AG04450 (cell line): ENCODE data around the gene ZNF326. TPM values are rescaled to one million over a fixed set of nuclear protein-coding genes. Genes with fewer than 3 reads are reported as not detected.
A peak's percentile ranks its signal among the peaks of the same experiment; 100 is the strongest.

ENCODE experiments used
- CTCF ChIA-PET: fragments of 300-600, 350-600 bp; formaldehyde crosslinking; extraction: SDS; loops from one replicate; lab custom pipeline; 2022; ENCODE audit warnings: antibody characterized with exemption, inconsistent platforms; lab: Charles Lee
- POLR2A ChIA-PET: fragments of 350-600 bp; formaldehyde crosslinking; extraction: SDS; loops from one replicate; lab custom pipeline; 2021; ENCODE audit warnings: antibody characterized with exemption, inconsistent platforms; lab: Yijun Ruan, JAX
- DNase-seq: peaks from one replicate; pipeline ENCODE4 v3.0.0-alpha.2; 2011; ENCODE audit warnings: low read depth, low spot score
- H3K27ac ChIP-seq: one replicate; pipeline ENCODE4 v1.5.1; 2012; ENCODE audit warnings: low read depth, low read length, control low read depth
- H3K27me3 ChIP-seq: one replicate; pipeline ENCODE4 v1.6.0; 2012; ENCODE audit warnings: low read length; ENCODE audit not compliant: control insufficient read depth, insufficient read depth
- H3K4me3 ChIP-seq: 2 replicates; pipeline ENCODE4 v1.5.1; 2011; ENCODE audit warnings: mild to moderate bottlenecking, low read depth, low read length, control low read depth
- H3K9me3 ChIP-seq: 2 replicates; pipeline ENCODE4 v1.5.1; 2012; ENCODE audit warnings: low read length; ENCODE audit not compliant: control insufficient read depth, insufficient read depth
- polyA plus RNA-seq: library from polyadenylated mRNA; depleted of rRNA; stranded (reverse); fragments of >200 nt; gene quantifications from 2 replicates; pipeline ENCODE4 v1.2.3, GENCODE V29; 2011
- TF ChIP-seq, protein P1 (sequence below): IDR thresholded peaks from 2 replicates; pipeline ENCODE4 v1.5.1; 2011; ENCODE audit warnings: low read depth, low read length, control low read depth, inconsistent platforms

The ZNF326 gene
- polyA plus RNA-seq, 1 experiment = 23.3 TPM

GRCh38 chr1:89974256-89974655 lies 20.7 kb upstream of the ZNF326 start:
- Histone ChIP-seq H3K27me3 (no peaks in the 10 kb centered on the region), H3K27ac (peak overlapping the region; percentile 86), H3K9me3 (no peaks in the 10 kb centered on the region), H3K4me3 (no peak overlapping the region)
- CTCF ChIA-PET = interaction anchor here (0.7 to 1.5 kb wide), 2 partner anchors 13 to 15 kb away, joined by 4 to 8 read pairs; no protein-coding TSS in a partner anchor
- no peak for DNase-seq
- POLR2A ChIA-PET = no interaction called here
- TF ChIP-seq, protein P1, sequence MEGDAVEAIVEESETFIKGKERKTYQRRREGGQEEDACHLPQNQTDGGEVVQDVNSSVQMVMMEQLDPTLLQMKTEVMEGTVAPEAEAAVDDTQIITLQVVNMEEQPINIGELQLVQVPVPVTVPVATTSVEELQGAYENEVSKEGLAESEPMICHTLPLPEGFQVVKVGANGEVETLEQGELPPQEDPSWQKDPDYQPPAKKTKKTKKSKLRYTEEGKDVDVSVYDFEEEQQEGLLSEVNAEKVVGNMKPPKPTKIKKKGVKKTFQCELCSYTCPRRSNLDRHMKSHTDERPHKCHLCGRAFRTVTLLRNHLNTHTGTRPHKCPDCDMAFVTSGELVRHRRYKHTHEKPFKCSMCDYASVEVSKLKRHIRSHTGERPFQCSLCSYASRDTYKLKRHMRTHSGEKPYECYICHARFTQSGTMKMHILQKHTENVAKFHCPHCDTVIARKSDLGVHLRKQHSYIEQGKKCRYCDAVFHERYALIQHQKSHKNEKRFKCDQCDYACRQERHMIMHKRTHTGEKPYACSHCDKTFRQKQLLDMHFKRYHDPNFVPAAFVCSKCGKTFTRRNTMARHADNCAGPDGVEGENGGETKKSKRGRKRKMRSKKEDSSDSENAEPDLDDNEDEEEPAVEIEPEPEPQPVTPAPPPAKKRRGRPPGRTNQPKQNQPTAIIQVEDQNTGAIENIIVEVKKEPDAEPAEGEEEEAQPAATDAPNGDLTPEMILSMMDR = no peak

GRCh38 chr1:89974696-89975470 lies 20.0 kb upstream of the ZNF326 start:
- Histone ChIP-seq H3K4me3 (0 out of 2 replicates have a peak overlapping the region, but pooled peaks have one; percentile 14), H3K27ac (peak overlapping the region; percentile 86), H3K27me3 (no peaks in the 10 kb centered on the region), H3K9me3 (no peaks in the 10 kb centered on the region)
- TF ChIP-seq, protein P1 = no peak
- ChIA-PET CTCF (interaction anchor here (0.7 to 1.5 kb wide), 2 partner anchors 12 to 16 kb away, joined by 4 to 8 read pairs; no protein-coding TSS in a partner anchor), POLR2A (interaction anchor here (0.7 to 1.1 kb wide), 3 partner anchors 23 to 171 kb away, joined by 3 to 4 read pairs (median 3); no protein-coding TSS in a partner anchor)
- DNase-seq = peak; percentile 55

DNA sequence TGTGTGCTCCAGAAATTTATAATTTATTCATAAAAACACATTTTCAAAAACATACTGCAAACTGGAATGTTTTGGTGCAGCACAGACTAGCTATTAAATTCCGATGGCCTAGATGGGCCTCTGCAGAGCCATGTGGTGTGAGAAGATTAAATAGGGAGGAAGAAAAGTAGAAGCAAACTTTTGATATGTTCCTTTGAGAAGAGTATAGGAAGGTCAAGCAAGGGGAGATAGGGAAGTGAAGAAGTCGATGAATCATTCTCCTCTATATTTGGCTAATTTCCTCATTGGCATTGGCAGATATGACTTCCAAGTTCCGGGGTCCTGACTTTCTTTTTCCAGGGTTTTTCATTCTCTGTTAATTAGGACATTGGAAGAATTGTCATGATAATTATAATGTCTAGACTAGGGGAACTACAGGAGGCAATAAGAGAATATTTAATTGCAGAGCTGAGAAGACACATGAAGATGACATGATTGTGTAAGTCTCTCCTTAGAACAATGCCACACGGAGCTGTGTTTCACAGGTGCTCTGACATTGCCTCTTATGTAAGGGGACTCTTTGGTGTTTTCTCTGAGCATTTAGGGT lies 19.3 kb upstream of the ZNF326 start:
- Histone ChIP-seq H3K9me3 (no peaks in the 10 kb centered on the region), H3K4me3 (no peak overlapping the region), H3K27me3 (no peaks in the 10 kb centered on the region), H3K27ac (no peak overlapping the region)
- no peak for DNase-seq
- TF ChIP-seq, protein P1 = no peak
- CTCF ChIA-PET = interaction anchor here (0.8 to 1.5 kb wide), 2 partner anchors 10 to 11 kb away, joined by 3 to 8 read pairs; no protein-coding TSS in a partner anchor
- POLR2A ChIA-PET = interaction anchor here (0.8 to 1.1 kb wide), 2 partner anchors 83 to 171 kb away, joined by 3 to 4 read pairs; no protein-coding TSS in a partner anchor

DNA sequence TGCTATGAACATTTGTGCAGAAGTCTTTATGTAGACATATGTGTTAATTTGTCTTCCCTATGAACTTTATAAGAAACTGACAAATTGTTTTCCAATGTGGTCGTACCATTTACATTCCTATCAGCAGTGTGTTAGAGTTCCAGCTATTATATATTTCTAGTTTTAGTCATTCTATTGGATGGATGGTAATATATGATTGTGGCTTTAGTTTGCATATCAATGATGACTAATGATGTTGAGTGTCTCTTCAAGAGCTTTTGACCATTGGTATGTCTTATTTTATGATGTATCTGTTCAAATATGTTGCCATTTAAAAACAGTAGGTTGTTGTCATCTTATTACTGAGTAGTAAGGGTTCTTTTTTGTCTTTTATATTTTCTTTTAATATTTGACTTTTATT lies 16.2 kb upstream of the ZNF326 start:
- Histone ChIP-seq H3K4me3 (no peak overlapping the region), H3K9me3 (no peaks in the 10 kb centered on the region), H3K27ac (no peak overlapping the region), H3K27me3 (no peaks in the 10 kb centered on the region)
- TF ChIP-seq, protein P1 = no peak
- CTCF ChIA-PET = interaction anchor here (0.6 to 2.3 kb wide), 4 partner anchors 9 to 216 kb away, joined by 3 to 15 read pairs (median 6); no protein-coding TSS in a partner anchor
- POLR2A ChIA-PET = interaction anchor here (0.6 kb wide), 1 partner anchor 20 kb away, joined by 3 read pairs; no protein-coding TSS in a partner anchor
- DNase-seq = no peak
